GM06990 (cell line): ENCODE measurements around the gene DLG2.
"Not testable (repeated sequence)": the region's sequence is repeated elsewhere in the genome, so short reads cannot be mapped to it uniquely, and the experiment has no call there.

Experiments
- DNase-seq: peaks from one replicate; pipeline ENCODE4 v3.0.0-alpha.2; 2011; ENCODE audit not compliant: insufficient read length; ENCODE audit errors: extremely low read depth
- H3K27me3 ChIP-seq: replicated peaks from 2 replicates; pipeline ENCODE4 v1.6.0; 2011; ENCODE audit warnings: low read length; ENCODE audit not compliant: control insufficient read depth, insufficient read depth
- H3K36me3 ChIP-seq: 2 replicates; pipeline ENCODE4 v1.5.1; 2011; ENCODE audit warnings: low read length; ENCODE audit not compliant: control insufficient read depth, insufficient read depth
- H3K4me3 ChIP-seq: replicated peaks from 2 replicates; pipeline ENCODE4 v1.5.1; 2011; ENCODE audit warnings: low read depth, mild to moderate bottlenecking, control low read depth, low read length
- TF ChIP-seq, protein P1 (sequence below): IDR thresholded peaks from 2 replicates; pipeline ENCODE4 v1.5.1; 2011; ENCODE audit warnings: low read length, control low read depth, mild to moderate bottlenecking, inconsistent platforms; ENCODE audit not compliant: insufficient read depth, poor library complexity, severe bottlenecking

Gene DLG2

DNA sequence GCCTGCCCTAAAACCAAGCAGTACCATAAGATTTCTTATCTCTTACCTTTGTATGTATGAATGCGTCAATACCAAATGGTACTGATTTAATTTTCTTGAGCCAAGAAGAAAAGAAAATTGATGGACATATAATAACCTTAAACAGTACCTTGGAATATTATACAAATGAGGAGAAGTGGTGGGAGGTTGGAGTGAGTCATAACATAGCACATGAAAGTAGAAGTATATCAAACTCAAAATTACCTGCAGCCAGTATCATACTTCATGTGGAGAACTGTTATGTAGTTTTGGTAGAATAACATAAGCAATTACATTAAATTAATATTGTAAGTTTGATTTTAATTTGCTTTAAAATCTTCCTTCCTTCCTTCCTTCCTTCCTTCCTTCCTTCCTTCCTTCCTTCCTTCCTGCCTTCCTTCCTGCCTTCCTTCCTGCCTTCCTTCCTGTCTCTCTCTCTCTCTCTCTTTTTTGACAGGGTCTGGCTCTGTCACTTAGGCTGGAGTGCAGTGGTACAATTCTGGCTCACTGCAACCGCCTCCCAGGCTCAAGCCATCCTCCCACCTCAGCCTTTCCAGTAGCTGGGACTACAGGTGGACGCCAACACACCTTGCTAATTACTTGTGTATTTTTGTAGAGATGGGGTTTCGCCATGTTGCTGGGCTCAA is 1880.1 kb downstream of the DLG2 start:
- H3K36me3 ChIP-seq, result no peaks in the 10 kb centered on the region
- no peak overlapping the region for H3K4me3 ChIP-seq
- TF ChIP-seq, protein P1, sequence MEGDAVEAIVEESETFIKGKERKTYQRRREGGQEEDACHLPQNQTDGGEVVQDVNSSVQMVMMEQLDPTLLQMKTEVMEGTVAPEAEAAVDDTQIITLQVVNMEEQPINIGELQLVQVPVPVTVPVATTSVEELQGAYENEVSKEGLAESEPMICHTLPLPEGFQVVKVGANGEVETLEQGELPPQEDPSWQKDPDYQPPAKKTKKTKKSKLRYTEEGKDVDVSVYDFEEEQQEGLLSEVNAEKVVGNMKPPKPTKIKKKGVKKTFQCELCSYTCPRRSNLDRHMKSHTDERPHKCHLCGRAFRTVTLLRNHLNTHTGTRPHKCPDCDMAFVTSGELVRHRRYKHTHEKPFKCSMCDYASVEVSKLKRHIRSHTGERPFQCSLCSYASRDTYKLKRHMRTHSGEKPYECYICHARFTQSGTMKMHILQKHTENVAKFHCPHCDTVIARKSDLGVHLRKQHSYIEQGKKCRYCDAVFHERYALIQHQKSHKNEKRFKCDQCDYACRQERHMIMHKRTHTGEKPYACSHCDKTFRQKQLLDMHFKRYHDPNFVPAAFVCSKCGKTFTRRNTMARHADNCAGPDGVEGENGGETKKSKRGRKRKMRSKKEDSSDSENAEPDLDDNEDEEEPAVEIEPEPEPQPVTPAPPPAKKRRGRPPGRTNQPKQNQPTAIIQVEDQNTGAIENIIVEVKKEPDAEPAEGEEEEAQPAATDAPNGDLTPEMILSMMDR, result no peak
- DNase-seq, result no peak
- H3K27me3 ChIP-seq, result no peaks in the 10 kb centered on the region

DNA sequence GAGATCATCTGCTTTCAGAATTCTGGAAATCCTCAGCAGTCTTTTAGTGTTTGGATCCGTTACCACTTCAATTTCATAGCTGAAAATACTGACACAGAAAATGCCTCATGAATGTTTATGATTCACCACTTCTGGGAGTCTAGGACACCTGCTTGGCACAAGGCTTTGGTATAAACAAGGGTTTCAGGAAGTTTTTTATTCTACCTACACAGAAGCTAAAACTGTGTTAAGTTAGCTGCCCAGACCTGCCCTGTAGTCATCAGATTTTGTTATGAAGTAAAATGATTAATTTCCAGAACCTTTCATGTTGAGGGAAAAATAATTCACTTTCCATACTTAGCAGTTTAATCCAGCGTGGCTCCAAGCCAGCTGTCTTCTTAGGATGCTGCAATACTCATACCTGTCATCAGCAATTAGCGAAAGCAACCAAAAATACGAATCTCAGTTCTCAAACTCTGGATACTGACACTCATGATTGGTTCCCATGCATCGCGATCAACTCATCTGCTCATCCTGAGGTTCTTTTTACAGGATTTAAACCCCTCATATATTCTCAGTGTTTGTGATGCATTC is 1882.4 kb downstream of the DLG2 start:
- no peaks in the 10 kb centered on the region for H3K27me3 ChIP-seq
- H3K4me3 ChIP-seq, result no peak overlapping the region
- TF ChIP-seq, protein P1, result no peak
- no peak for DNase-seq
- H3K36me3 ChIP-seq, result no peaks in the 10 kb centered on the region

DNA sequence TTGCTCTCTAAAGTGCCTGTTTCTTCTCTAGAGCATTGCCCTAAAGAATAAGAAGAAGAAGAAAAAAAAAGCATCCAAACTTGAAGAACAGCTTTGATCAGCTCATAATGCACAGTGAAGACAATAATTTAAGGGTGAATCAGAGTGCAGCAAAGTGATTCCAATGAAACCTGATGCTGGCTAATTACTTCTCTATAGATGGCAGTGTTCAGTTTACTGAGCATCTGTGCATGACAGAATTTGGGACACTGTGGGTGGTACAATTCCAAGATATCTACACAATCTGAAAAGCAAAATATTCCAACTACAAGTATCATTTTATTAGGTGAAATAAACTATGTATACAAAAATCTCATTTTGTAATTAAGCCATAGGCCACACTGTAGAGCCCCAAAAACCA is 1890.5 kb downstream of the DLG2 start:
- DNase-seq, result no peak
- TF ChIP-seq, protein P1, result no peak
- no peaks in the 10 kb centered on the region for H3K36me3 ChIP-seq
- no peaks in the 10 kb centered on the region; the same call in 1 of the 2 replicates for H3K27me3 ChIP-seq
- H3K4me3 ChIP-seq, result no peak overlapping the region

DNA sequence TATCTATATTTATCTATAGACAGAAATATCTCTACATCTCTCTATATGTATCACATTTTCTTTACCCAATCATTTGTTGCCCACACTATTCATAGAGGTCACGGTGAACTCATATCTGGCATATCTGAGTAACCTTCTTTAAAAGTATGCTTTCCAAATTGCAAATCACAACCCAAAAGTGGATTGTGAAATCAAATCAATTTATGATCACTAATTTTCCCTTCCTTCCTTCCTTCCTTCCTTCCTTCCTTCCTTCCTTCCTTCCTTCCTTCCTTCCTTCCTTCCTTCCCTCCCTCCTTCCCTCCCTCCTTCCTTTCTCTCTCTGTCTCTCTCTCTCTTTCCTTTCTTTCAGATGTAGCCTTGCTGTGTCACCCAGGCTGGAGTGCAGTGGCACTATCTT is 1893.0 kb downstream of the DLG2 start:
- TF ChIP-seq, protein P1, result no peak
- H3K4me3 ChIP-seq, result no peak overlapping the region
- H3K36me3 ChIP-seq, result no peaks in the 10 kb centered on the region
- DNase-seq, result no peak
- H3K27me3 ChIP-seq, result no peaks in the 10 kb centered on the region; the same call in 1 of the 2 replicates

DNA sequence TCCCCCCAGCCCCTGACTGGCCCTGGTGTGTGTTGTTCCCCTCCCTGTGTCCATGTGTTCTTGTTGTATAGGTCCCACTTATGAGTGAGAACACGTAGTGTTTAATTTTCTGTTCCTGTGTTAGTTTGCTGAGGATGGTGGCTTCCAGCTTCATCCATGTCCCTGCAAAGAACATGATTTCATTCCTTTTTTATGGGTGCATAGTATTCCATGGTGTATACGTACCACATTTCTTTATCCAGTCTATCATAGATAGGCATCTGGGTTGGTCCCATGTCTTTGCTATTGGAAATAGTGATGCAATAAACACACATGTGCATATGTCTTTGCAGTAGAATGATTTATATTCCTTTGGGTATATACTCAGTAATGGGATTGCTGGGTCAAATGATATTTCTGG is 1895.9 kb downstream of the DLG2 start:
- H3K27me3 ChIP-seq, H3K4me3 ChIP-seq, DNase-seq, H3K36me3 ChIP-seq: not testable (repeated sequence)

DNA sequence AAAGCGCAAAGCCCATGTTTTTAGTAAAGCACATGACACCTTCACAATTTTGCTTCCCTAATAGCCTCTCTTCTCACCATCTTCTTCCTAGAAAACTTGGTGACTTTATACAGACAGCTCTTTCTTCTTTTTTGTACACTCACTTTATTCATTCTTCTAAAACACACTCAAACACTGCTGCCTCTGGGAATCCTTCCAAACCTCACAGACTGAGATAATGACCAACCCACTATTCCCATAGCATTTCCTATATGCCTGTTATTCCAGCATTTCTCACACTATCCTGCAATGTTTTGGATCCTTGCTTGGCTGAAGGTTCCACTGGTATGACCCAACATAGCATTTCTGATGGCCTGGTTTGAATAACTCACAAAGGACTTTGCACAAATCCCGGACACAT is 1898.9 kb downstream of the DLG2 start:
- no peaks in the 10 kb centered on the region; the same call in 1 of the 2 replicates for H3K27me3 ChIP-seq
- no peaks in the 10 kb centered on the region for H3K36me3 ChIP-seq
- no peak overlapping the region for H3K4me3 ChIP-seq
- DNase-seq, result no peak
- TF ChIP-seq, protein P1, result no peak
